Brain microvascular endothelial cell (primary cell): ENCODE measurements around the gene POLR3A.
"Not testable (repeated sequence)": the region's sequence is repeated elsewhere in the genome, so short reads cannot be mapped to it uniquely, and the experiment has no call there.

Source experiments
- DNase-seq: peaks from one replicate; pipeline ENCODE4 v3.0.0-alpha.2; 2020
- H3K27ac ChIP-seq: fragments of 250-450 bp; sonication (Bioruptor Pico); 2 replicates; pipeline ENCODE4 v1.5.1; 2020; ENCODE audit warnings: mild to moderate bottlenecking, moderate library complexity
- H3K27me3 ChIP-seq: fragments of 250-450 bp; sonication (Bioruptor Pico); replicated peaks from 2 replicates; pipeline ENCODE4 v1.5.1; 2020; ENCODE audit warnings: mild to moderate bottlenecking
- H3K36me3 ChIP-seq: fragments of 250-450 bp; sonication (Bioruptor Pico); replicated peaks from 2 replicates; pipeline ENCODE4 v1.5.1; 2020; ENCODE audit warnings: mild to moderate bottlenecking
- H3K4me3 ChIP-seq: 2 replicates; pipeline ENCODE4 v1.5.1; 2011; ENCODE audit warnings: low read depth, mild to moderate bottlenecking, control low read depth, low read length, moderate library complexity
- CTCF ChIP-seq: IDR thresholded peaks from 2 replicates; pipeline ENCODE4 v1.5.1; 2011; ENCODE audit warnings: low read depth, mild to moderate bottlenecking, moderate library complexity, low read length, control low read depth, inconsistent platforms; ENCODE audit errors: missing control alignments
- in situ Hi-C: cut with HindIII; loops from 2 replicates; pipeline ENCODE4 v1.10.0; 2017; ENCODE audit warnings: low sequenced_read_pairs, low pct_ligation_motif_present

POLR3A gene

GRCh38 chr10:78070726-78071125 is 41.4 kb upstream of the POLR3A start:
- in situ Hi-C loops: no loop called here
- no peak for TF ChIP-seq CTCF
- DNase-seq: no peak
- Histone ChIP-seq H3K4me3 (no peak overlapping the region), H3K27ac (no peak overlapping the region), H3K36me3 (no peaks in the 10 kb centered on the region), H3K27me3 (no peaks in the 10 kb centered on the region)

GRCh38 chr10:78070064-78070463 is 40.7 kb upstream of the POLR3A start:
- H3K27me3 ChIP-seq, H3K4me3 ChIP-seq, H3K27ac ChIP-seq, H3K36me3 ChIP-seq, in situ Hi-C loops, DNase-seq: not testable (repeated sequence)

- no peak for TF ChIP-seq CTCF
- Histone ChIP-seq H3K27ac (no peak overlapping the region), H3K27me3 (no peaks in the 10 kb centered on the region), H3K4me3 (no peak overlapping the region), H3K36me3 (no peaks in the 10 kb centered on the region)
- DNase-seq: no peak
- in situ Hi-C loops: no loop called here
These were observed 39.8 kb upstream of the POLR3A start for GRCh38 chr10:78069151-78069550.

GRCh38 chr10:78066728-78067430 is 37.6 kb upstream of the POLR3A start:
- no peak for TF ChIP-seq CTCF
- no peak overlapping the region for H3K27ac ChIP-seq
- H3K27me3 ChIP-seq: no peaks in the 10 kb centered on the region
- no peak for DNase-seq
- H3K4me3 ChIP-seq: no peak overlapping the region
- no peaks in the 10 kb centered on the region for H3K36me3 ChIP-seq
- in situ Hi-C loops: no loop called here

- TF ChIP-seq CTCF: no peak
- no peak overlapping the region for H3K4me3 ChIP-seq
- DNase-seq: no peak
- in situ Hi-C loops: no loop called here
- no peaks in the 10 kb centered on the region for H3K36me3 ChIP-seq
- no peak overlapping the region for H3K27ac ChIP-seq
- no peaks in the 10 kb centered on the region for H3K27me3 ChIP-seq
These were observed 36.7 kb upstream of the POLR3A start for GRCh38 chr10:78066012-78066411.

- Histone ChIP-seq H3K27me3 (no peaks in the 10 kb centered on the region), H3K4me3 (no peak overlapping the region), H3K27ac (no peak overlapping the region), H3K36me3 (no peaks in the 10 kb centered on the region)
- no peak for DNase-seq
- TF ChIP-seq CTCF: no peak
- in situ Hi-C loops: no loop called here
These were observed 36.3 kb upstream of the POLR3A start for GRCh38 chr10:78065611-78066010.

GRCh38 chr10:78064919-78065318 is 35.6 kb upstream of the POLR3A start:
- in situ Hi-C loops, H3K4me3 ChIP-seq, DNase-seq, H3K36me3 ChIP-seq, H3K27ac ChIP-seq, H3K27me3 ChIP-seq: not testable (repeated sequence)
